HUES48 (cell line): ENCODE measurements around the gene CHAT.

Source experiments
- H3K27ac ChIP-seq: one replicate; pipeline ENCODE4 v1.7.0; 2013; ENCODE audit warnings: low read depth, low read length, inconsistent platforms
- H3K27me3 ChIP-seq: 2 replicates; pipeline ENCODE4 v1.6.1; 2013; ENCODE audit warnings: mild to moderate bottlenecking, low read length; ENCODE audit not compliant: control insufficient read depth, insufficient read depth
- H3K36me3 ChIP-seq: 2 replicates; pipeline ENCODE4 v1.6.1; 2013; ENCODE audit warnings: low read length; ENCODE audit not compliant: control insufficient read depth, insufficient read depth
- H3K4me1 ChIP-seq: 2 replicates; pipeline ENCODE4 v1.6.1; 2013; ENCODE audit warnings: mild to moderate bottlenecking, low read length; ENCODE audit not compliant: control insufficient read depth, insufficient read depth
- H3K4me3 ChIP-seq: 2 replicates; pipeline ENCODE4 v1.5.1; 2013; ENCODE audit warnings: mild to moderate bottlenecking, low read depth, low read length
- H3K9ac ChIP-seq: 2 replicates; pipeline ENCODE4 v1.6.1; 2013; ENCODE audit warnings: mild to moderate bottlenecking, low read depth, low read length, moderate library complexity
- H3K9me3 ChIP-seq: 2 replicates; pipeline ENCODE4 v1.6.1; 2013; ENCODE audit warnings: low read length; ENCODE audit not compliant: control insufficient read depth, insufficient read depth

Gene CHAT

DNA sequence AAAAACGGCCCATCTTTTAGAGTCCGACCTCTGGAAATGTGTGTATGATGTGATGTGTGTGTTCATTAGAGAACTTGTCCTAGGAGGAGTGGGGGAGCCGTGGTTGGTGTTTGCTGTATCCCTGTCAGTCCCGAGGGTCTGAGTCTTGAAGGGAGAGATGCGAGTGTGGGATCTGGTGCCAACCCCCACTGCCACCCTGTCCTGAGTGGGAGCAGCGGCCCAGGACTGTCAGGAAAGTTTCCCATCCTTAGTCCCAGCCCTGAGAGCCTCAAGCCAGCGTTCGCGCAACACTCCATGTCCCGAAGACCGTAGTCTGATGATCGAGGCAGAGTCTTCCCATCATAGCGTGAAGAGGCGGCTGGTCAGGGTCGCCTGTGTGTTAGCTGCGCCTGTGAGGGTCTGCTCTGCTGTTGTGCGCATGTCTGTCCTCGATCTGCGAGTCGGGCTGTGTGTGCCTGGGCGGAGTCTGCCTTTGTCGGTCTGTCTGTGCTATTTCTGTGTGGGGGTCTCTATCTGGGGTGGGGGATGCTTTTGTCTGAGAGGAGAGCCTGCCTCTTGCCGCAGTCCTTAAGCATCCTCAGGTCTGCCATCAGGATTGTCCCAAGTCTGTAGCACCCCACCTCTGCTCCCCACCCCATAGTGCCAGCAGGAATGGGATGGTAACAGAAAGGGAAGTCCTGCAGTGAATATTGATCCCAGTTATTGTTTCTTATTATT, 514 bp upstream of the CHAT start:
- H3K27me3 ChIP-seq: peaks cover 98% of the 10 kb centered on the region
- H3K36me3 ChIP-seq: no peaks in the 10 kb centered on the region
- H3K27ac ChIP-seq: no peak overlapping the region
- peaks cover 27% of the 10 kb centered on the region for H3K4me1 ChIP-seq
- no peaks in the 10 kb centered on the region for H3K9me3 ChIP-seq
- H3K9ac ChIP-seq: no peak overlapping the region
- peak overlapping the region; percentile 48 for H3K4me3 ChIP-seq

DNA sequence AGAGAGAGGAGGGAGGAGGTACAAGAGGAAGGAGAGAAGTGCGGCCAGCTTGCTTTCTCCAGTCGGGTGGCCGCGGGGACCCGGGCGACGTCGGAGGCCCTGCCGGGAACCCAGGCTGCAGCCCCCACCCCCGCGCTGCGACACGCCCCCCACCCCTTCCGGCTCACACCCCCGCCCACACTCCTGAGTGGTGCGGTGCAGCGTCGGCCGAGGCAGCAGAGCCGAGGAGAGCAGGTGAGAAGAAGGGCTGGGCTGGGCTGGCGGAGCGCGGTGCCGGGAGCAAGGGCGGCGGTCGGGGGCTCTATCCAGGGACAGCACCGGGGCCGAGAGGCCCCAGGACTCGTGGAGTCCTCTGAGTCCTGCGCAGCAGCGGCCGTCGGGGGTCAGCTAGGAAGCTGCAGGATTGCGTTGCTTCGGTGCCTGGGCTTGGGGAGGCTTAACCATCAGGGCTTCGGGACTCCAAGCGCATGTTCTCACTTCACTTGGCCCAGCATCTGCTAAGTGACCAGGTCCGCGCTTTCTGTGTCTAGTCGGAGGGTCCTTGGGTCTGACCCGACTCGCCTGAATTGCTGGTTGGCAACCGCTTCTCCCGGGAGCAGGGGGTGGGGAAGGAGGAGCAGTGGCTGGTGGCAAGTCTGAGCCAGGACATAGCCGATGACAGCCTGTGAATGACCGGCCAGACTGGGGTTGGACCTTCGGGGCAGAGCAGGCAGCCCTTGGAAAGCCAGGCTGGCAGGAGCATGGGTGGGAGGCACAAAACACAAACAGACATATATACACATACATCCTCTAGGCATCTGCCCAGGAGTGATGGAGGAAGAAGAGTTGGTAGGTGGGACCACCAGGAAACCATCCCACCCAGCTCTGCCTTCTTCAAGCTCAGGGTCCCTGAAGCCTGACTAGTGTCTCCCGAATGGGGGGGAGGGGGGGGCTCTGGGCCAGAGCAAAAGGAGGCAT, 683 bp downstream of the CHAT start:
- Histone ChIP-seq H3K9me3 (no peaks in the 10 kb centered on the region), H3K4me3 (peak overlapping the region; percentile 33; the same call in 1 of the 2 replicates), H3K9ac (no peak overlapping the region), H3K36me3 (no peaks in the 10 kb centered on the region), H3K4me1 (peaks cover 20% of the 10 kb centered on the region; the same call in 1 of the 2 replicates), H3K27ac (no peak overlapping the region), H3K27me3 (peaks cover 98% of the 10 kb centered on the region)

DNA sequence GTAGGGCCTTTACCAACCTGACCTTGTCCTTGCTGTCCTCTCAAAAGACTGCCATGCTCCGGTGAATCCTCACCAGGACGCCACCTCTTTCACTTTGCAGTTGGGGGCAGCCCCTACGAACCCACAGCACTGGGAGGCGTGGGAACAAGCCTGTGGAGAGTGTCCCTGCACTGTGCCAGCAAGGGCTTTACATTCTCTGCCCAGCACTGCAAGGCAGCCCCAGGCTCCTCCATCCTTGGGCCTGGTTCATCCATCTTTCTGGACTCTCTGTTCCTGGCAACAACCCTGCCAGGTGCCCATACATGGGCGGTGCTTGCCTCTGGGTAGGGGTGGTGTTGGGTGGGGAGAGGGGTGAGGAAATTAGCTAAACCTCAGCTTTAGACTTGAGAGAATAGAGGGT, 1.4 kb downstream of the CHAT start:
- Histone ChIP-seq H3K27me3 (peaks cover 93% of the 10 kb centered on the region), H3K27ac (no peak overlapping the region)

DNA sequence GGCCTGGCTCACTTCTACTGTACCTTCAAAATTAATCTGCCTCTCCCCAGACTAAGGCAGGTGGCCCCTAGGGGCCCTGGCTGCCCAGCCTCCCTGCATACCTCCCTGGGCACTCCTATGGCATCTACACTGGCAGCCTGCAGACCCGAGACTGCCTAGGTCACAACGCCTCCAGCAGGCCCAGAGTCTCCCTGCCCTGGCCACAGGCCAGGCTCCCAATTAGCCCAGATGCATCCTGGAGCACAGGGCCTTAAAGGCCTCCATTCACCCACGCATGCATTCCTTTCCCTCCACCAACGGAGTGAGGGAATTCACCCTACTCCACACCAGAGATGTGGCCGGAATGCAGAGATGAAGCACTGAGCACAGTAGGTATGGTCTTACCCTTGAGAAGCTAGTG, 1.9 kb downstream of the CHAT start:
- peaks cover 17% of the 10 kb centered on the region; the same call in 1 of the 2 replicates for H3K4me1 ChIP-seq
- no peaks in the 10 kb centered on the region for H3K36me3 ChIP-seq
- H3K27ac ChIP-seq: no peak overlapping the region
- H3K9ac ChIP-seq: no peak overlapping the region
- peaks cover 88% of the 10 kb centered on the region for H3K27me3 ChIP-seq
- H3K4me3 ChIP-seq: no peak overlapping the region
- no peaks in the 10 kb centered on the region for H3K9me3 ChIP-seq

More for the DNA sequence above, 1.4 kb downstream of the CHAT start:
- H3K9me3 ChIP-seq: no peaks in the 10 kb centered on the region
- peaks cover 20% of the 10 kb centered on the region; the same call in 1 of the 2 replicates for H3K4me1 ChIP-seq
- H3K9ac ChIP-seq: no peak overlapping the region
- no peak overlapping the region for H3K4me3 ChIP-seq
- no peaks in the 10 kb centered on the region for H3K36me3 ChIP-seq

DNA sequence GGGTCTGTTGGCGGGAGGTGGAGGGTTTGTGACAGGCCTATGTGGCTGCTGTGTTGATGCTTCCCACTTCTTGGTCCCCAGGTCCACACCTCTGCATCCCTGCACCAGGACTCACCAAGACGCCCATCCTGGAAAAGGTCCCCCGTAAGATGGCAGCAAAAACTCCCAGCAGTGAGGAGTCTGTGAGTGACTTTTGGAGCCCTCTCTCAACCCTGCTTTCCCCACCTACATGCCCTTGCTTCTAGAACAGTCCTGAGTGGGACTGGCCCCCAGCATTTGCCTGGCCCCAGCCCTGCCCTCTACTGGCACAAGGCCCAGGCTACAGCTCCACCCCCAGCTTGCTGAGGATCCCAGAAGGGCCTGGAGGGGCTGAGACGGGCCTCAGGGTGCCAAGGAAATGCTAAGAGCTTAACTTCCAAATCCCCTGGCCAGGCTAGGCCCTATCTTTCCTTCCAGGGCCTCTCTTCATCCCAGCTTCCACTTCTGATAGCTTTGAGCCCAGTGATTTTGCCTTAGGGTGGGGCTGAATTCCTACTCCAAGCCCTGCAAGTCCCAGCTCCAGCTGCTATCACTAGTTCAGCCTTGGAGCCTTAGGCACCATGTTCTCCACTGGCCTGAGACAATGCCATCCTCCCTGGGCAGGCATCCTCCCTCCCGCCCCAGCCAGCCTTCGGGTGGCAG, 2.7 kb downstream of the CHAT start:
- H3K27ac ChIP-seq: no peak overlapping the region
- H3K4me3 ChIP-seq: no peak overlapping the region
- H3K4me1 ChIP-seq: peaks cover 17% of the 10 kb centered on the region; the same call in 1 of the 2 replicates
- no peak overlapping the region for H3K9ac ChIP-seq
- H3K9me3 ChIP-seq: no peaks in the 10 kb centered on the region
- no peaks in the 10 kb centered on the region for H3K36me3 ChIP-seq
- H3K27me3 ChIP-seq: peaks cover 80% of the 10 kb centered on the region

DNA sequence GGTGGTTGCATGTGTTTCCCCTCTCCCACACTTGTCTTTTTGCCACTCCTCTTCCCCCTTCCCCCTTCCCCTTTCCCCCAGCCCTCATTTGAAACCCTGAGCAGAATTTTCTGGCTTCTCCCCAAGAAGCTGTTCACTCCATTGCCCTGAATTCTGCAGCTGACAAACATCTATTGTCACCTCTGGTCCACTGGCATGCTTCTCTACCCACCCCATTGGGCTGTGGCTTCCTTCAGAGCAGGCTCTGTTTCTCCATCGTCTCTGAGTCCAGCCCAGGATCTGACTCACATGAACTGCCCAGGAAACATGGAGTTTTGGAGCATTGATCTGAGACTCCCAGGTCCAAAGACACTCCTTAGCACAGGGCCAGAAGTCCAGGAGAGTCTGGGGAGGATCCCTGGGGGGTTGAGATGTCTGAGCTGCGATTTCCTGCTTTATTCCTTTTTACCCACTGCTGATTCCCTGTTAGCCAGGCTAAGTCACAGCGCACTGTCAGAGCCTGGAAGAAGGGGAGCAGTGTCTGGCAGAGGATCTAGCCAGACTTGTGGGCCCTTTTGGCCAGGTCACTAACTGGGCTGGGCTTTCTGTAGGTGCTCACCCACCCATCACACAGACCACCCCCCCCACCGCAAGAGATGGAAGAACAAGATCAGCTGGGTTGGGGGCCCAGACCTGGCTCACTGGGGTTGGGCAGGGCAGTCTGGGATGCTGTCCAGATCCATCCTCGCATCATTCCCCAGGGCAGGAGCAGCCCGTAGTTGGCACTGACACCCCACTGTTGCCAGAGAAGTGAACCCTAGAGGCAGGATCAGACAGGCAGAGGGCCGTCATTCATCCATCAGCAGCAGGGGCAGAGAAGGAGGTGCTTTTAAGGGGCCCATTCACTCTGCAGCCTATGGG, 3.5 kb downstream of the CHAT start:
- H3K4me1 ChIP-seq: peaks cover 14% of the 10 kb centered on the region; the same call in 1 of the 2 replicates
- no peaks in the 10 kb centered on the region for H3K36me3 ChIP-seq
- no peak overlapping the region for H3K9ac ChIP-seq
- H3K27me3 ChIP-seq: peaks cover 76% of the 10 kb centered on the region
- H3K9me3 ChIP-seq: no peaks in the 10 kb centered on the region
- no peak overlapping the region for H3K27ac ChIP-seq
- H3K4me3 ChIP-seq: no peak overlapping the region

DNA sequence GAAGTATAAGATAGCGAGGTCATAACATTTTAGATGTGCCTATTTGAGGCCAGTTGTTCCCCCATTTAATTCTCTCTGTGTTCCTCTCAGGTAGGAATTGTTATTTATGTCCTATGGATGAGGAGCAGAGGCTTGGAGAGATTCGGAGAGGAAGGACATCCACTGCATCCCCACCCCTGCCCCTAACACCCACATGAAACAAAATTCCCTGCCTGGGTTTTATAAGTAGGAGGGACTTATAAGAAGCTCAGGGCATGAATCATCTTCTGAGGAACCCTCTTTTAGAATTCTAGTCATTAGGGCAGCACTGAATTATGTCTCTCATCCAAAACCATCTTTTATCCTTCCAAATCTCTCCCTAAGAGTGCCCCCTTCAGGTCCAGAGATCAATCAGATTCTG, 5.0 kb downstream of the CHAT start:
- H3K9me3 ChIP-seq: no peaks in the 10 kb centered on the region
- H3K27me3 ChIP-seq: peaks cover 68% of the 10 kb centered on the region

DNA sequence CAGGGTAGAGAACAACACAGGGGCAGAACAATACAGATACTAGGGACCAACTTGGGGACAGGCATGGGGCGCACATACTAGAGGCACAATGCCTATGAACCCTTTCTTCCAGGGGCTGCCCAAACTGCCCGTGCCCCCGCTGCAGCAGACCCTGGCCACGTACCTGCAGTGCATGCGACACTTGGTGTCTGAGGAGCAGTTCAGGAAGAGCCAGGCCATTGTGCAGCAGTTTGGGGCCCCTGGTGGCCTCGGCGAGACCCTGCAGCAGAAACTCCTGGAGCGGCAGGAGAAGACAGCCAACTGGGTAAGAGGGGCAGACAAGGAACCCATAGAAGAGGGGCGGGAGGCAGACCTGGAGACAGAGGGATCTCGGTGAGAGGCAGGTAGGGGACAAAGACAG, 5.8 kb downstream of the CHAT start:
- Histone ChIP-seq H3K27me3 (peaks cover 60% of the 10 kb centered on the region), H3K4me1 (0 out of 2 replicates have a peak, but pooled peaks cover under 1% of the 10 kb centered on the region)

More for the DNA sequence above, 5.0 kb downstream of the CHAT start:
- Histone ChIP-seq H3K4me3 (no peak overlapping the region), H3K9ac (no peak overlapping the region), H3K36me3 (no peaks in the 10 kb centered on the region), H3K4me1 (peaks cover 3% of the 10 kb centered on the region; the same call in 1 of the 2 replicates), H3K27ac (no peak overlapping the region)

DNA sequence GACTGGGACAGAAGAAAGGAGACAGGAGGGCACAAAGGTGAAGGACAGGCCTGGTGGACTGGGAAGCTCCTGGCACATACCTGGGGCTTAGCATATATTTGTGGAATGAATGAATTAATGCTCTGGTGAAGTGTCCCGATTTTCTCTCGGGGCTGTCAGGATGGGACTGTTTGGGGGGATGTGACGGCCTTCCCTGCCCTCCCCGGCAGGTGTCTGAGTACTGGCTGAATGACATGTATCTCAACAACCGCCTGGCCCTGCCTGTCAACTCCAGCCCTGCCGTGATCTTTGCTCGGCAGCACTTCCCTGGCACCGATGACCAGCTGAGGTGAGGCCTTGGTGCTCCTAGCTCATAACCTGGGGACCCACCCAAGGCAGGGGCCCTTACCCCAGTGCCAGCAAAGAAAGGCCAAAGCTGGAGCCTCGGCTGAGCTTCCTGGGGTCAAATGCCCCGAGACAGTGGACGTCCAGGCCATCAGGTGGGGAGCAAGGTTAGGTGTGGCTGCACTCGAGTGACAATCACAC, 6.5 kb downstream of the CHAT start:
- no peak overlapping the region for H3K4me3 ChIP-seq
- no peaks in the 10 kb centered on the region for H3K36me3 ChIP-seq
- H3K4me1 ChIP-seq: no peaks in the 10 kb centered on the region
- no peaks in the 10 kb centered on the region for H3K9me3 ChIP-seq
- H3K9ac ChIP-seq: no peak overlapping the region
- H3K27me3 ChIP-seq: peaks cover 52% of the 10 kb centered on the region
- no peak overlapping the region for H3K27ac ChIP-seq

More for the DNA sequence above, 5.8 kb downstream of the CHAT start:
- no peaks in the 10 kb centered on the region for H3K9me3 ChIP-seq
- H3K36me3 ChIP-seq: no peaks in the 10 kb centered on the region
- no peak overlapping the region for H3K4me3 ChIP-seq
- no peak overlapping the region for H3K27ac ChIP-seq
- H3K9ac ChIP-seq: no peak overlapping the region
